Memory B cell (primary cell): Measurements from ENCODE around the gene CFAP46.

ENCODE experiments used
- ATAC-seq: fragments of 150-1000 bp; cut with Tn5 transposase; 2 replicates; pipeline ENCODE4 v1.10.0; 2021; ENCODE audit warnings: low read depth, mild to moderate bottlenecking, moderate library complexity
- DNase-seq, 2 donors: peaks; one replicate each; pipeline ENCODE4 v3.0.0; 2022; ENCODE audit warnings: low spot score in 2 of 2
- H3K27ac Mint-ChIP-seq: one replicate; pipeline ENCODE4 v1.8.0; 2022; ENCODE audit warnings: mild to moderate bottlenecking, moderate library complexity, mixed read lengths
- H3K27me3 Mint-ChIP-seq: one replicate; pipeline ENCODE4 v1.8.0; 2022; ENCODE audit warnings: mixed read lengths
- H3K36me3 Mint-ChIP-seq: one replicate; pipeline ENCODE4 v1.8.0; 2022; ENCODE audit warnings: mild to moderate bottlenecking, mixed read lengths
- H3K4me1 Mint-ChIP-seq: one replicate; pipeline ENCODE4 v1.8.0; 2022; ENCODE audit warnings: mixed read lengths
- H3K4me3 Mint-ChIP-seq: one replicate; pipeline ENCODE4 v1.8.0; 2022; ENCODE audit warnings: mild to moderate bottlenecking, moderate library complexity, mixed read lengths
- H3K9me3 Mint-ChIP-seq: one replicate; pipeline ENCODE4 v1.8.0; 2022; ENCODE audit warnings: mixed read lengths

The CFAP46 gene

DNA sequence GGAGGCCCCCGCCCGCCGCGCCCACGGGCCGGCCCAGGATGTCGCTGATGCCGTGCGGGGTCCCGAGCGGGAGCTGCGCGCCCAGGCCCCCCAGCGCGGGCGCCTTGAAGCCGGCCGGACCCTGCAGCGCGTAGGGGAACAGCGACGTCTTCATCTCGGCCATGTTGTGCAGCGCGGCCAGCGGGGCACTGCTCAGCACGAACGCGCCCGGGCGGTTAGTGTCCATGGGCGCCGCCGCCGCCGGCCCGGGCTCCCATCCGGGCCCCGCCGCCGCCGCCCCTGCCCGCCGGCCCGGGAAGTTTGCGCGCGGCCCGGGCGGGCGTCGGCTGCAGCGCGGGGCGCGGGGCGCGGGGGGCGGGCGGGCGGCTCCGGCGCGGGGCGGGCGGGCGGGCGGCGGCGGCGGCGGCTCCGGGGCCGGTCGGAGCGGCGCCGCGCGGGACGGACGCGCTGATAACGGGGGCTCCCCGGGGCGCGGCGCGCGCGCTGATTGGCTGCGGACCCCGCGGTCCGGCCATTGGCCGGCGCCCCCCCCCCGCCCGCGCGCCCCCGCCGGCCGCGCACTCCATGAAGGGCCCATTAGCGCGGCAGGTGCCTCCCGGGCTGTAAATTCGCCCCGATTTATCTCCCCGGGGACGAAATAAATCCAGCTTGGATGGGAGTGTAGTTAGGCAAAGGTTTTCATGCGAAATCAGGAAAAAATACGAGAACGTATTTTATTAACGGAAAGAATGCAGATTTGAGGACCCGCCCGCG, 156.5 kb downstream of the CFAP46 start, which contains the start of gene NKX6-2:
Gene NKX6-2 (minus strand): TSS at position 425 of the 753 bp plus-strand sequence. CDS start 199 bp downstream, at position 226.
- no peaks in the 10 kb centered on the region for H3K4me1 Mint-ChIP-seq
- no peak within 1 kb of the TSS for H3K27ac Mint-ChIP-seq
- H3K9me3 Mint-ChIP-seq: no peaks in the 10 kb centered on the region
- DNase-seq (no peak), ATAC-seq (no peak)
- H3K27me3 Mint-ChIP-seq: peaks cover 6% of the 10 kb centered on the region
- no peak within 1 kb of the TSS for H3K4me3 Mint-ChIP-seq
- peaks cover 20% of the 10 kb centered on the region for H3K36me3 Mint-ChIP-seq

- Mint-ChIP-seq H3K4me1 (no peaks in the 10 kb centered on the region), H3K4me3 (no peak overlapping the region), H3K9me3 (no peaks in the 10 kb centered on the region), H3K27me3 (peaks cover 6% of the 10 kb centered on the region), H3K36me3 (peaks cover 25% of the 10 kb centered on the region), H3K27ac (no peak overlapping the region)
- no peak for DNase-seq
- ATAC-seq: no peak
Observed at GRCh38 chr10:132784866-132785722, 157.3 kb downstream of the CFAP46 start.

DNA sequence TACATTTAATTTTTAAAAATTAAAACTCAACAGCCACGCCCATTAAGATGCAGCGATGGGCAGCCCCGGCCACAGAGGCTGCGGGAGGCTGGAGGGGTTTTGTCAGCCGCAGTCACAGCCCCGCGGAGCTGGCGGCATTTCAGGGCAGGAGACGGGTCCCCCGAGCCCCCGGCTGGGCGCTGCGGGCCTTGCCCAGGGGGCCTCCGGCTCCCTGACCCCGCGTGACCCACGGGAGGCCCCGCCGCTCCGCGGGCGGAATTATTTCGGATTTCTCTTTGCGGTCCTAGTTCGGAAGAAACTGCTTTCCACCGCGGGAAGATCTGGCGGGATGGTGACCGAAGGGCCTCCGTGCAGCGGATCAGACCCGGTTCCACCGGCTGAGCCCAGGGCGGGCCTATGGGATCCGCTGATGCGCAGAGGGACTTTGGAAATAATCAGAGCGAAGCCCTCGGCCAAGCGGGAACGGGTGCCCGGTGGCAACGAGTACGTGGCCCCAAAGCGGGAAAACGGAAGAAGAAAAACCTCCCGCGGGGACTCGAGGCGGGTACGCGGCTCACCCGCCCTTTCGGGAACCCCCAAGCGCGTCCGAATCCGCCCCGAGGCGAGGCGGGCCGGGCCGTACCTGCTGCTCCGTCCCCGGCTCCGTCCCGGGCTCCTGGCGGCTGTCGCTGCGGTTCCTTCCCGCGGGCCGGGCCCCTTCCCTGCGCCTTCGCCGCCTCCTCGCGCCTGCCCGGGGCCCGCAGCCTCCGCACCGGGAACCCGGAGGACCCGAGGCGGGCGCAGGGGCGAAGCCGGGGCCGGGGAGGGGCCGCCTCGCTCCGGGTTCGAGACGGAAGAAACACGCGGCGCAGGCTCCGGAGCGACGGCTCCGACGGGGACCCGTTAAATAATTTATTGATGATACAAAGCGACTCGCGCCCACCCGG, 158.2 kb downstream of the CFAP46 start:
- H3K4me1 Mint-ChIP-seq: no peaks in the 10 kb centered on the region
- no peaks in the 10 kb centered on the region for H3K9me3 Mint-ChIP-seq
- DNase-seq: no peak
- H3K4me3 Mint-ChIP-seq: no peak overlapping the region
- H3K27me3 Mint-ChIP-seq: peaks cover 1% of the 10 kb centered on the region
- no peak overlapping the region for H3K27ac Mint-ChIP-seq
- ATAC-seq: no peak
- H3K36me3 Mint-ChIP-seq: peaks cover 28% of the 10 kb centered on the region

- Mint-ChIP-seq H3K27ac (no peak overlapping the region), H3K4me3 (no peak overlapping the region), H3K9me3 (no peaks in the 10 kb centered on the region), H3K27me3 (peaks cover 1% of the 10 kb centered on the region), H3K36me3 (peaks cover 32% of the 10 kb centered on the region), H3K4me1 (no peaks in the 10 kb centered on the region)
- no peak for ATAC-seq
- no peak for DNase-seq
Observed at GRCh38 chr10:132783165-132783939, 159.0 kb downstream of the CFAP46 start.

DNA sequence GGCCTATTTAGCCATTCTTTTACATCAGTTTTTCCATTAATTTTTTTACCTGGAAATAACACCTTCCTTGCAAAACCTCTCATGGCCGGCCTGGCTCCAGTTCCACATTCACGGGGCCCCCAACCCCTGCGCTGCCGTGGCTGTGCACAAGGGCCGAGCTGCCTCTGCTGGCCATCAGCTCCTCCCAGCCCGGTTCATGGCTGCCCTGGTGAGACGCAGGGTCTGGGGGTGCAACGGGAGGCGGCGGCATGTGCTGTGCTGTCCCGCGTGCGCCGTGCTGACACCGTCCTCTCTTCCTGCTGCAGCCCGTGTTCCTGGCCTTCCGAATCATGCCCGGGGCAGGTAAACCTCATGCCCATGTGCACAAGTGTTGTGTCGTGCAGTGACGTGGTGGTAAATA, 160.8 kb downstream of the CFAP46 start:
- Mint-ChIP-seq H3K9me3 (no peaks in the 10 kb centered on the region), H3K27ac (no peak overlapping the region), H3K4me1 (no peaks in the 10 kb centered on the region), H3K27me3 (peaks cover 1% of the 10 kb centered on the region), H3K4me3 (no peak overlapping the region), H3K36me3 (peaks cover 40% of the 10 kb centered on the region)
- ATAC-seq (no peak), DNase-seq (no peak)

DNA sequence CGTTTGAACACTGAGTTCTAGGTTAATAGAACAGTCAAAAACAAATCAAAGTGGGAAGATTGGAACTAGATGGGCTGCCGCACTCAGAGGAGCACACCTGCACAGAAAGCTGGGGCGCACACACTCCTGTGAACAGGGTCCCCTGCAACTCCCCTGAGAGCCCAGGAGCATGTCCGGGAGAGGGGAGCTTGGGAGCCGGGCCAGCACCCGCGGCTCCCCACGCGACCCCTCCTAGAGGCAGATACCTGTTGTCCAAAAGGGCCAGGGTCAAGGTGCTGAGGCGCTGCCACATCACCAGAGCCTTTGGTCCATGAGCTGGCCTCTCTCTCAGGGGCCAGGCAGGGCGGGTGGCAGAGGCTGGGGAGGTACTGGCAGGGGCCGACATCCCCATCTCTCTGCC, 162.0 kb downstream of the CFAP46 start:
- Mint-ChIP-seq H3K27me3 (peaks cover 1% of the 10 kb centered on the region), H3K36me3 (peaks cover 46% of the 10 kb centered on the region), H3K9me3 (no peaks in the 10 kb centered on the region), H3K27ac (no peak overlapping the region), H3K4me1 (no peaks in the 10 kb centered on the region), H3K4me3 (no peak overlapping the region)
- DNase-seq (no peak), ATAC-seq (no peak)

- H3K9me3 Mint-ChIP-seq: no peaks in the 10 kb centered on the region
- H3K27ac Mint-ChIP-seq: no peak overlapping the region
- H3K4me1 Mint-ChIP-seq: no peaks in the 10 kb centered on the region
- no peak overlapping the region for H3K4me3 Mint-ChIP-seq
- peaks cover 47% of the 10 kb centered on the region for H3K36me3 Mint-ChIP-seq
- ATAC-seq (no peak), DNase-seq (no peak)
- peaks cover 1% of the 10 kb centered on the region for H3K27me3 Mint-ChIP-seq
Observed at GRCh38 chr10:132779549-132780294, 162.6 kb downstream of the CFAP46 start.

DNA sequence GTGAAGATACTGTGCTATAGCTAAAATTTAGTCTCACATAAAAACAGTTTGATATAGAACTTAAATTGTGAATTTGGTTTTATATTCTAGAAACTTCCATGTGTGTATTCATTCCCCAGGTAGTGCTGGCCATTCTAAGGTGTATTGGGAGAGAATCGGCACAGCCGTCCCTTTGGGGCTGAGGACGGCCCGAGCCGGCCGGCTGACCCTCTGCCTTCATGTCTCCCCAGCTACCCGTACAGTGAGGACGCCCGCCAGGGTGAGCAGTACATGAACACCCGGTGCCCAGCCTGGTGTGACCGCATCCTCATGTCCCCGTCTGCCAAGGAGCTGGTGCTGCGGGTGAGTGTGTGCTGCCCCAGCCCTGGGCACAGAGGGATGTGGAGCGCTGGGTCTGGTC, 164.9 kb downstream of the CFAP46 start:
- Mint-ChIP-seq H3K4me3 (no peak overlapping the region), H3K27me3 (no peaks in the 10 kb centered on the region), H3K4me1 (no peaks in the 10 kb centered on the region), H3K9me3 (no peaks in the 10 kb centered on the region), H3K36me3 (peaks cover 40% of the 10 kb centered on the region), H3K27ac (no peak overlapping the region)
- no peak for ATAC-seq
- DNase-seq: no peak

- Mint-ChIP-seq H3K27ac (no peak overlapping the region), H3K36me3 (peaks cover 36% of the 10 kb centered on the region), H3K4me1 (no peaks in the 10 kb centered on the region), H3K27me3 (no peaks in the 10 kb centered on the region), H3K4me3 (no peak overlapping the region), H3K9me3 (no peaks in the 10 kb centered on the region)
- ATAC-seq (no peak), DNase-seq (no peak)
Observed at GRCh38 chr10:132776821-132777220, 165.5 kb downstream of the CFAP46 start.

GRCh38 chr10:132776186-132776585, 166.2 kb downstream of the CFAP46 start:
- DNase-seq: no peak
- Mint-ChIP-seq H3K27ac (no peak overlapping the region), H3K4me1 (no peaks in the 10 kb centered on the region), H3K36me3 (peaks cover 30% of the 10 kb centered on the region), H3K9me3 (no peaks in the 10 kb centered on the region), H3K27me3 (no peaks in the 10 kb centered on the region), H3K4me3 (no peak overlapping the region)
- no peak for ATAC-seq

GRCh38 chr10:132774902-132775863, 167.2 kb downstream of the CFAP46 start:
- Mint-ChIP-seq H3K36me3 (peaks cover 25% of the 10 kb centered on the region), H3K9me3 (no peaks in the 10 kb centered on the region), H3K27me3 (no peaks in the 10 kb centered on the region), H3K4me3 (no peak overlapping the region), H3K4me1 (no peaks in the 10 kb centered on the region), H3K27ac (no peak overlapping the region)
- DNase-seq: no peak
- no peak for ATAC-seq
